ENCODE results near the gene KLHL33.
"Not testable (repeated sequence)": the region's sequence is repeated elsewhere in the genome, so short reads cannot be mapped to it uniquely, and the experiment has no call there.

KLHL33 gene

GRCh38 chr14:20446889-20447288 lies 10.9 kb upstream of the KLHL33 start:
- DNase-seq = no peak

- not testable (repeated sequence) for DNase-seq
These were observed 7.7 kb upstream of the KLHL33 start for GRCh38 chr14:20443650-20444049.

- DNase-seq = no peak
These were observed 5.5 kb upstream of the KLHL33 start for GRCh38 chr14:20441461-20441860.

GRCh38 chr14:20440882-20441281 lies 4.9 kb upstream of the KLHL33 start:
- DNase-seq = peak in 1 of 2 experiments; percentile 19

GRCh38 chr14:20440465-20440864 lies 4.5 kb upstream of the KLHL33 start:
- DNase-seq = no peak

- no peak for DNase-seq
These were observed 2.7 kb upstream of the KLHL33 start for GRCh38 chr14:20438664-20439063.

GRCh38 chr14:20436363-20436755 lies 393 bp upstream of the KLHL33 start:
- DNase-seq = no peak

- no peak for DNase-seq
These were observed 1.0 kb downstream of the KLHL33 start for GRCh38 chr14:20434701-20435581.

GRCh38 chr14:20429801-20430669 lies 5.9 kb downstream of the KLHL33 start:
- DNase-seq = no peak

- DNase-seq = no peak
These were observed 7.2 kb downstream of the KLHL33 start for GRCh38 chr14:20428802-20429201.

- no peak for DNase-seq
These were observed 8.0 kb downstream of the KLHL33 start for GRCh38 chr14:20428010-20428365.

- no peak for DNase-seq
These were observed 8.5 kb downstream of the KLHL33 start for GRCh38 chr14:20427231-20428009.

- DNase-seq = no peak
These were observed 11.1 kb downstream of the KLHL33 start for GRCh38 chr14:20424851-20425250.

GRCh38 chr14:20422886-20423285 lies 13.1 kb downstream of the KLHL33 start:
- no peak for DNase-seq

- DNase-seq = no peak
These were observed 14.7 kb downstream of the KLHL33 start for GRCh38 chr14:20421267-20421666.

GRCh38 chr14:20419419-20419818 lies 16.5 kb downstream of the KLHL33 start:
- no peak for DNase-seq

- no peak for DNase-seq
These were observed 17.5 kb downstream of the KLHL33 start for GRCh38 chr14:20418501-20418909.

GRCh38 chr14:20417250-20418186 lies 18.4 kb downstream of the KLHL33 start:
- DNase-seq = no peak

GRCh38 chr14:20416223-20416622 lies 19.7 kb downstream of the KLHL33 start:
- DNase-seq = no peak

- DNase-seq = peak in 1 of 2 experiments; percentile 13
These were observed 20.2 kb downstream of the KLHL33 start for GRCh38 chr14:20415782-20416206.

GRCh38 chr14:20413744-20414082 lies 22.3 kb downstream of the KLHL33 start:
- DNase-seq = no peak

Measured in stimulated activated CD4-positive, alpha-beta T cell treated with anti-CD3 and anti-CD28 coated beads, Interleukin-4, amount 100 ng/mL, for 4 hours (primary cell).